HepG2 (cell line): ENCODE results near the gene ANKS1A. TPM values are rescaled to one million over a fixed set of nuclear protein-coding genes. Genes with fewer than 3 reads are reported as not detected.

Experiments
- CAMTA2 ChIP-seq: sonication (generic); formaldehyde crosslinking; IDR thresholded peaks from 2 replicates; pipeline ENCODE4 v1.4.0; 2020; ENCODE audit warnings: mild to moderate bottlenecking, missing genetic modification reagents, borderline replicate concordance
- CEBPB ChIP-seq: IDR thresholded peaks from 2 replicates; pipeline ENCODE4 v1.6.1; 2011; ENCODE audit warnings: low read depth, low read length, improper control_type of control experiment, borderline replicate concordance
- CENPT ChIP-seq: sonication (generic); formaldehyde crosslinking; IDR thresholded peaks from 2 replicates; pipeline ENCODE4 v1.8.0; 2022; ENCODE audit warnings: low read depth, mild to moderate bottlenecking, moderate library complexity, missing genetic modification reagents
- DNMT1 ChIP-seq: sonication (generic); formaldehyde crosslinking; IDR thresholded peaks from 2 replicates; pipeline ENCODE4 v1.5.1; 2020; ENCODE audit warnings: mild to moderate bottlenecking, missing genetic modification reagents
- DR1 ChIP-seq: sonication (generic); formaldehyde crosslinking; IDR thresholded peaks from 2 replicates; pipeline ENCODE4 v1.8.0; 2021; ENCODE audit warnings: mild to moderate bottlenecking, missing genetic modification reagents, inconsistent platforms
- FOXK2 ChIP-seq: fragments of 450-650 bp; IDR thresholded peaks from 2 replicates; pipeline ENCODE4 v1.6.1; 2016
- REXO4 ChIP-seq: sonication (generic); formaldehyde crosslinking; IDR thresholded peaks from 2 replicates; pipeline ENCODE4 v1.8.0; 2022; ENCODE audit warnings: missing genetic modification reagents, mild to moderate bottlenecking, borderline replicate concordance
- RFX5 ChIP-seq: IDR thresholded peaks from 2 replicates; pipeline ENCODE4 v1.6.1; 2011; ENCODE audit warnings: low read depth, low read length, improper control_type of control experiment
- ZBTB2 ChIP-seq: sonication (generic); formaldehyde crosslinking; IDR thresholded peaks from 2 replicates; pipeline ENCODE4 v1.8.0; 2022; ENCODE audit warnings: low read depth, missing genetic modification reagents
- ZBTB38 ChIP-seq: sonication (generic); formaldehyde crosslinking; IDR thresholded peaks from 2 replicates; pipeline ENCODE4 v1.5.1; 2020; ENCODE audit warnings: mild to moderate bottlenecking, missing genetic modification reagents
- ZBTB43 ChIP-seq: sonication (generic); formaldehyde crosslinking; conservative IDR thresholded peaks from 2 replicates; pipeline ENCODE4 v1.4.0; 2020; ENCODE audit warnings: missing genetic modification reagents
- ZNF160 ChIP-seq: sonication (generic); formaldehyde crosslinking; IDR thresholded peaks from 2 replicates; pipeline ENCODE4 v1.8.0; 2022; ENCODE audit warnings: mild to moderate bottlenecking, inconsistent platforms, missing genetic modification reagents
- ZNF296 ChIP-seq: sonication (generic); formaldehyde crosslinking; conservative IDR thresholded peaks from 2 replicates; pipeline ENCODE4 v1.5.0; 2020; ENCODE audit warnings: mild to moderate bottlenecking, missing genetic modification reagents
- ZNF34 ChIP-seq: sonication (generic); formaldehyde crosslinking; IDR thresholded peaks from 2 replicates; pipeline ENCODE4 v1.4.0; 2020; ENCODE audit warnings: mild to moderate bottlenecking, missing genetic modification reagents, borderline replicate concordance
- ZNF577 ChIP-seq: sonication (generic); formaldehyde crosslinking; IDR thresholded peaks from 2 replicates; pipeline ENCODE4 v1.4.0; 2020; ENCODE audit warnings: mild to moderate bottlenecking, low read depth, missing genetic modification reagents, borderline replicate concordance
- ZNF619 ChIP-seq: sonication (generic); formaldehyde crosslinking; IDR thresholded peaks from 2 replicates; pipeline ENCODE4 v1.4.0; 2020; ENCODE audit warnings: mild to moderate bottlenecking, missing genetic modification reagents
- ZNF660 ChIP-seq: sonication (generic); formaldehyde crosslinking; IDR thresholded peaks from 2 replicates; pipeline ENCODE4 v1.5.1; 2020; ENCODE audit warnings: mild to moderate bottlenecking, low read depth, missing genetic modification reagents, borderline replicate concordance
- ZNF768 ChIP-seq: sonication (generic); formaldehyde crosslinking; IDR thresholded peaks from 2 replicates; pipeline ENCODE4 v1.4.0; 2020; ENCODE audit warnings: missing genetic modification reagents
- polyA plus RNA-seq, 8 experiments: library from polyadenylated mRNA; depleted of rRNA in 3 of 8; stranded (reverse) in 7 of 8; unstranded in 1 of 8; fragments of >200 nt; fragmentation: Illumina TruSeq in 4 of 8; extraction: Trizol in 4 of 8; gene quantifications; 2 replicates each; pipeline versions ENCODE4 v1.2.1 to v1.2.3, GENCODE V29; 2011 to 2016; ENCODE audit warnings: low read depth in 4 of 8, missing spikeins in 1 of 8, mixed read lengths in 1 of 8; ENCODE audit not compliant: insufficient read depth in 1 of 8
- total RNA-seq, 5 experiments: library from RNA; depleted of rRNA; stranded (reverse); fragments of >200 nt; fragmentation: Illumina TruSeq; extraction: Trizol; gene quantifications; 2 replicates each; pipeline ENCODE4 v1.2.3, GENCODE V29; 2016; ENCODE audit warnings: low read depth in 1 of 5
- TF ChIP-seq, protein P1 (sequence below): sonication (generic); formaldehyde crosslinking; IDR thresholded peaks from 2 replicates; pipeline ENCODE4 v1.9.0; 2021; ENCODE audit warnings: missing genetic modification reagents, mild to moderate bottlenecking, borderline replicate concordance
- TF ChIP-seq, protein P2 (sequence below): sonication (generic); formaldehyde crosslinking; IDR thresholded peaks from 2 replicates; pipeline ENCODE4 v1.5.0; 2020; ENCODE audit warnings: mild to moderate bottlenecking, missing genetic modification reagents

The ANKS1A gene
- total and polyA plus RNA-seq, 2 of the 13 experiments (the other 11 are each of a cell fraction or from before 2014, with no cell fraction given), result 7.2 to 15.1 TPM

DNA sequence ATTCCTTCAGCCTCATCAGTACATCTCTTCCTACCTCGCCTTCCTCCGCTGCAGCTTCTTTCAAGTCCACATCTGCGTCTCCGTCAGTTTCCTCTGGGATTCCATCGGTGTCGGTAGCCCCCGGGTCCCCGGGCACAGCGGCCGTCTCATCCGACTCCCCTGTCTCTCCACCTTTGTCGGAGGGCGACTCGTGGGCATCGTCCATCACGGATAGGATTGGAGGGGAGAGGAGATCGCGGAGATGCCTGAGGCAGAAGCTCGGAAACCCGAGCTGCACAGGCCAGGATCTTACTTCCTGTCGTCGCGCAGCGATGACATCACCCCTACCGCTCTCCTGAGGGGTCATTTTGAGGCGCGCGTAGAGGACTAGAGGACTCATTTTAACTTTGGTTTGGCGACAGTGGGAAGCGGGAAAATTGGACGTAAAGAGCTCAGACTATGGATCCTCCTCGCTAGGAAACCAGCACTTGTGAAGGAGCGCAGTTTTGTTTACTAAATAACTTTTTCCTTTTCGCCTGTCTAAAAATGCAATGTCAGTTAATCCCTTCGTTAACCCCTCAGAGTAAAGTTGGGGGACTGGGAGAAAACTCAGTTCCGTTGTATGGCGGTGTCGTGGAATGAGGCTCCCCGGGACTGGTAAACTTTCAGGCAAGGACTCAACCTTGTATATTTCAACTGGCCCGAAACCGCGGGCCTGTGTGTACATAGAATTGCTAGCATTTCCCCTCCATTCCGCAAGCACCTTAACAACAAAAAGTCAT is 1.1 kb upstream of the ANKS1A start, which contains the start of gene TAF11 (continued):
- TF ChIP-seq ZBTB2 (CRISPR knock-in tag) (0 out of 2 replicates have a peak, but pooled peaks have one; percentile 49), ZBTB43 (CRISPR knock-in tag) (no peak), ZNF160 (CRISPR knock-in tag) (peak; percentile 60), CEBPB (no peak), FOXK2 (no peak), ZNF619 (CRISPR knock-in tag) (peak; percentile 84), ZNF577 (CRISPR knock-in tag) (no peak), ZNF296 (no peak), ZNF34 (CRISPR knock-in tag) (no peak), CAMTA2 (CRISPR knock-in tag) (0 out of 2 replicates have a peak, but pooled peaks have one; percentile 67), RFX5 (0 out of 2 replicates have a peak, but pooled peaks have one; percentile 8), ZBTB38 (CRISPR knock-in tag) (peak; percentile 92), CENPT (CRISPR knock-in tag) (no peak), ZNF768 (CRISPR knock-in tag) (peak; percentile 60; the same call in 1 of the 2 replicates), ZNF660 (CRISPR knock-in tag) (no peak), DR1 (CRISPR knock-in tag) (peak; percentile 55; the same call in 1 of the 2 replicates), REXO4 (no peak), DNMT1 (peak; percentile 60)
- TF ChIP-seq, protein P1, sequence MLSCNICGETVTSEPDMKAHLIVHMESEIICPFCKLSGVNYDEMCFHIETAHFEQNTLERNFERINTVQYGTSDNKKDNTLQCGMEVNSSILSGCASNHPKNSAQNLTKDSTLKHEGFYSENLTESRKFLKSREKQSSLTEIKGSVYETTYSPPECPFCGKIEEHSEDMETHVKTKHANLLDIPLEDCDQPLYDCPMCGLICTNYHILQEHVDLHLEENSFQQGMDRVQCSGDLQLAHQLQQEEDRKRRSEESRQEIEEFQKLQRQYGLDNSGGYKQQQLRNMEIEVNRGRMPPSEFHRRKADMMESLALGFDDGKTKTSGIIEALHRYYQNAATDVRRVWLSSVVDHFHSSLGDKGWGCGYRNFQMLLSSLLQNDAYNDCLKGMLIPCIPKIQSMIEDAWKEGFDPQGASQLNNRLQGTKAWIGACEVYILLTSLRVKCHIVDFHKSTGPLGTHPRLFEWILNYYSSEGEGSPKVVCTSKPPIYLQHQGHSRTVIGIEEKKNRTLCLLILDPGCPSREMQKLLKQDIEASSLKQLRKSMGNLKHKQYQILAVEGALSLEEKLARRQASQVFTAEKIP (CRISPR knock-in tag), result no peak
- TF ChIP-seq, protein P2, sequence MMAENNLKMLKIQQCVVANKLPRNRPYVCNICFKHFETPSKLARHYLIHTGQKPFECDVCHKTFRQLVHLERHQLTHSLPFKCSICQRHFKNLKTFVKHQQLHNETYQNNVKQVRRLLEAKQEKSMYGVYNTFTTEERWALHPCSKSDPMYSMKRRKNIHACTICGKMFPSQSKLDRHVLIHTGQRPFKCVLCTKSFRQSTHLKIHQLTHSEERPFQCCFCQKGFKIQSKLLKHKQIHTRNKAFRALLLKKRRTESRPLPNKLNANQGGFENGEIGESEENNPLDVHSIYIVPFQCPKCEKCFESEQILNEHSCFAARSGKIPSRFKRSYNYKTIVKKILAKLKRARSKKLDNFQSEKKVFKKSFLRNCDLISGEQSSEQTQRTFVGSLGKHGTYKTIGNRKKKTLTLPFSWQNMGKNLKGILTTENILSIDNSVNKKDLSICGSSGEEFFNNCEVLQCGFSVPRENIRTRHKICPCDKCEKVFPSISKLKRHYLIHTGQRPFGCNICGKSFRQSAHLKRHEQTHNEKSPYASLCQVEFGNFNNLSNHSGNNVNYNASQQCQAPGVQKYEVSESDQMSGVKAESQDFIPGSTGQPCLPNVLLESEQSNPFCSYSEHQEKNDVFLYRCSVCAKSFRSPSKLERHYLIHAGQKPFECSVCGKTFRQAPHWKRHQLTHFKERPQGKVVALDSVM, result no peak
